Spinal cord (tissue), 10 donors: ENCODE results near the gene AHNAK. TPM values are rescaled to one million over a fixed set of nuclear protein-coding genes. Genes with fewer than 3 reads are reported as not detected.

Experiments
- DNase-seq, 6 donors: peaks; one replicate each; pipeline versions ENCODE4 v3.0.0 to v3.0.0-alpha.2; 2013 to 2015; ENCODE audit warnings: low spot score in 6 of 6, low read depth in 4 of 6
- H3K27ac ChIP-seq: one replicate; pipeline ENCODE4 v1.5.1; 2013; ENCODE audit warnings: low read depth, low read length, control low read depth
- H3K27me3 ChIP-seq: one replicate; pipeline ENCODE4 v1.6.1; 2013; ENCODE audit warnings: low read length; ENCODE audit not compliant: control insufficient read depth, insufficient read depth
- H3K36me3 ChIP-seq: one replicate; pipeline ENCODE4 v1.6.1; 2013; ENCODE audit warnings: low read length; ENCODE audit not compliant: control insufficient read depth, insufficient read depth
- H3K4me1 ChIP-seq: one replicate; pipeline ENCODE4 v1.6.1; 2013; ENCODE audit warnings: low read length; ENCODE audit not compliant: control insufficient read depth, insufficient read depth
- H3K4me3 ChIP-seq: one replicate; pipeline ENCODE4 v1.5.1; 2013; ENCODE audit warnings: low read depth, low read length, control low read depth
- H3K9me3 ChIP-seq: one replicate; pipeline ENCODE4 v1.6.1; 2013; ENCODE audit warnings: low read length; ENCODE audit not compliant: control insufficient read depth, insufficient read depth
- WGBS: methylation state at CpG from one replicate; pipeline ENCODE4 v1.1.5; 2013; ENCODE audit warnings: missing lambda C conversion rate; ENCODE audit not compliant: insufficient coverage; 5-methylcytosine and 5-hydroxymethylcytosine counted together
- polyA plus RNA-seq, 2 donors: library from polyadenylated mRNA; unstranded; fragments of 120-200 nt; gene quantifications; one replicate each; pipeline ENCODE4 v1.2.1, GENCODE V29; 2013; ENCODE audit not compliant: insufficient read length in 2 of 2
- total RNA-seq, 2 donors: library from RNA; depleted of rRNA in 1 of 2; stranded (reverse); fragments of 120-200 nt in 1 of 2; fragments of >200 nt in 1 of 2; gene quantifications; one replicate each; pipeline versions ENCODE4 v1.2.3 to v1.2.4, GENCODE V29; 2013 to 2014
- donor health status: healthy.

Gene AHNAK
- total and polyA plus RNA-seq, 4 donors, result 60.2 to 463 (median 165) TPM

DNA sequence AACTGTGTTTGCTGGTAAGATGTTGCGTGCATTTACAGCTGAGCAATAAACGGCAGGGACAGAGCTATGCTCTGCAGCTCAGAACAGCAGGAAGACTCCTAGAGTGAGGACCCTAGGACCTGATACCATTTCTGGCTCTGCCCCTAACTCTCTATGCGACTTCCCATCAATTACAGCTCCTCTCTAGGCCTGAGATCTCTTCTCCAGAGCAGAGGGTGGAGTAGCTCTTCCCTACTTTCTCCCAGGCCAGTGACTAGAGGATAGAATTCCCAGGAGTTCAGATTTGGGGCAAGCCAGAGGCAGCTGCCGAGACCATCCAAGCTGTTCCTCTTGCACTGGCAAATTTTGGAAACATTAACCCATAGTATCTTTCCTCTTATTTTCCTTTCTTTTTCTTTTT lies 140.6 kb downstream of the AHNAK start:
- Histone ChIP-seq H3K4me1 (peaks cover 32% of the 10 kb centered on the region), H3K4me3 (no peak overlapping the region), H3K9me3 (no peaks in the 10 kb centered on the region), H3K27me3 (no peaks in the 10 kb centered on the region), H3K36me3 (no peaks in the 10 kb centered on the region), H3K27ac (no peak overlapping the region)
- WGBS, result 45% methylated on average over 3 of the region's 4 CpGs
- no peak for DNase-seq

DNA sequence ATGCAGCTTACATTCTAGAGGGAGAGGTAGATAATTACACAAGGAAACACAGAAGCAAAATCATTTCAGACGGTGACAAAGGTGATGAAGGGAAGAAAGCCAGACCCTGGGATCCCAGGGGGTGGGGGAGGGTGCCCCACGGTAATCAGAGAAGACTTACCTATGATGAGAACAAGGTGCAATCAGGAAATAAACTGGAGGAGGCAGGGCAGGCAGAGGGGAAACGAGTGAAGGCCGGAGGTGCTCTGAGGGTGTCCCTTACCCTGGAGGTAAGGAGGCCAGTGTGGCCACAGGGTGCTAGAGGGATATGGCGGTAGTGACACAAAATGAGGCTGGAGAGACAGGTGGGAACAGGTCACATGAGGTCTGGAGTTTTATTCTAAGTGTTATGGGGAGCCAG lies 141.7 kb downstream of the AHNAK start:
- DNase-seq, result no peak
- Histone ChIP-seq H3K9me3 (no peaks in the 10 kb centered on the region), H3K4me1 (peaks cover 39% of the 10 kb centered on the region), H3K27me3 (no peaks in the 10 kb centered on the region), H3K36me3 (no peaks in the 10 kb centered on the region), H3K4me3 (no peak overlapping the region), H3K27ac (no peak overlapping the region)
- 90% methylated on average over 5 of the region's 5 CpGs for WGBS

DNA sequence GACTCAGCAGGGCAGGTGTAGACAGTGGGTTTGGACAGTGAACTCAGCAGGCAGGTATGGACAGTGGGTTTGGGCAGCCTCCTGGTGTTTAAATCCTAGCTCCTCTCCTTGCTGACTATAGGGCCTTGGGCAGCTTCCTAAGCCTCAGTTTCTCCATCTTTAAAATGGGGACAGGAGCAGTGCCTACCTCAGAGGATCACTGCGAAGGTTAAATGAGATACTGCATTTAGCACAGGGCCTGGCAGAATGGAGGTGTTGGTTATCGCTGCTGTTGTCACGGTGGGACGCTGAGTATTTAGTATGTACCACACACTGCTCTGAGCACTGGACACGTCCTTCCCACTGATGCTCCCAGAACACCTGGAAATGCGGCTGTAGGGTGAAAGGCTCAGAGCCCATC lies 142.2 kb downstream of the AHNAK start:
- H3K27ac ChIP-seq, result no peak overlapping the region
- no peaks in the 10 kb centered on the region for H3K9me3 ChIP-seq
- peaks cover 44% of the 10 kb centered on the region for H3K4me1 ChIP-seq
- no peak for DNase-seq
- no peaks in the 10 kb centered on the region for H3K36me3 ChIP-seq
- no peaks in the 10 kb centered on the region for H3K27me3 ChIP-seq
- H3K4me3 ChIP-seq, result no peak overlapping the region
- WGBS, result 100% methylated on average over 4 of the region's 6 CpGs

DNA sequence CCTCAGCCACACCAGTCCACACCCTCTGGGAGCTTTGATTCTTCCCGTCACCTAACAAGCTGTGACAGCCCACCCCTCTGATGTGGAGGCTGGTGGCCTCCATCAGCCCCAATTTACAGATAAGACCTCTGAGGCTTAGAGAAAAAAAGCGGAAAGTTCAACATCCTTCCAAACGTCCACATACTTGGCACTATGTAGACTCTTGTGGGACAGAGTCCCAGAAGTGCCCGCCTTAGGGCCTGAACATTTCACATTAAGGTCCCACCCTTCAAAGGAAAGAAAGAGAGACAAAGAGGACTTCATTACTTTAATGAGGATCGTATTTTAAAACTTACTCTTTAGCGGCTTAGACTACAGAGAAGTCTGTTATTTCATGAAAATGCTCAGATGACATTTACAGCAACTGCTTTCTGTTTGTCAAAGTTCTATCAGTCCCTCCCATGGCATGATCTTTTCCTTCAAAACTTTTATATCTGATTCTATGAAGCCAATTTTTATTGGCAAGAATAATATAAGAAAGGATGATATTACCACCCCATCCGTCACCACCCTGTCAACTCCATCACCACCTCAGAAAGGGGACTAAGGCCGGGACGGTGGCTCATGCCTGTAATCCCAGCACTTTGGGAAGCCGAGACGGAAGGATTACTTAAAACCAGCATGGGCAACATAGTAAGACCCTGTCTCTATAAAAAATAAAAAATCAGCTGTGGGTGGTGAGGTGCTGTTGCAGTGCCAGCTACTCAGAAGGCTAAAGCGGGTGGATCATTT lies 143.5 kb downstream of the AHNAK start:
- WGBS, result 78% methylated on average over 2 of the region's 12 CpGs
- DNase-seq, result no peak
- H3K4me1 ChIP-seq, result peaks cover 56% of the 10 kb centered on the region
- H3K27ac ChIP-seq, result peak overlapping the region; percentile 96
- no peaks in the 10 kb centered on the region for H3K9me3 ChIP-seq
- H3K36me3 ChIP-seq, result peaks cover under 1% of the 10 kb centered on the region
- no peak overlapping the region for H3K4me3 ChIP-seq
- no peaks in the 10 kb centered on the region for H3K27me3 ChIP-seq

DNA sequence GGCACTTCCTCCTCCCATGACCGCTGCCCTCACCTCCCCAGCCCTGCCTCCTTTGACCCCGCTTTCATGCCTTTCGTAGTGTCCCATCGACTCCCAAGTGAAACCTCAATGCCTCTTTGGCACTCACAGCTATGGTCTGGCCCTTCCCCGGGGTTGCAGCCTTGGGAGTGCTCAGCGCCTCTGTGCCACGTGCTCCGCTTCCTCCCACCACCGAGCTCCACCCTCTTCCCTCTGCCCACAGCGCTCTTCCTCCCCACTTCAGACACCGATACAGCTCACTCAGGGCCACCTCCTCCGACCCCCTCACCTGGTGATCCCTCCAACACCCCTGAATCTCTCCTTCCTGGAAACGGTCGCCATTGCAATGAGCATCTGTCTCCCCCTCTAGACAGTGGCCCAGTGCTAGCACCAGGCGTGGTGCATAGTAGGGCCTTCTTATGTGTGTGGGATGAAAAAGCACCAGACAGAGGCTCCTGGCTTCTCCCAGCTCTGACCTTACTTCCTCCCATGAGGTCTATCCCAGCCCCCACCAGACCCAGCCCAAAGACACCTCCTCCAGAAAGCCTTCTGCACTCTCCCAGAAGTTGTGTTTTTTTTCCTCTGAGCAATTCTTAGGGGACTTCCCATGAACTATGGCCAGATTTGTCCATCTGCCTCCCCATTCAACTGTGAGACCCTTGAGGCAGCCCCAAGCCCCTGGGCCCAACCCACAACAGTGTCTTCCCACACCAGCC lies 144.2 kb downstream of the AHNAK start:
- Histone ChIP-seq H3K27me3 (no peaks in the 10 kb centered on the region), H3K9me3 (no peaks in the 10 kb centered on the region), H3K36me3 (peaks cover 5% of the 10 kb centered on the region), H3K4me3 (no peak overlapping the region), H3K4me1 (peaks cover 61% of the 10 kb centered on the region), H3K27ac (peak overlapping the region; percentile 96)
- 64% methylated on average over 12 of the region's 15 CpGs for WGBS
- DNase-seq, result no peak

DNA sequence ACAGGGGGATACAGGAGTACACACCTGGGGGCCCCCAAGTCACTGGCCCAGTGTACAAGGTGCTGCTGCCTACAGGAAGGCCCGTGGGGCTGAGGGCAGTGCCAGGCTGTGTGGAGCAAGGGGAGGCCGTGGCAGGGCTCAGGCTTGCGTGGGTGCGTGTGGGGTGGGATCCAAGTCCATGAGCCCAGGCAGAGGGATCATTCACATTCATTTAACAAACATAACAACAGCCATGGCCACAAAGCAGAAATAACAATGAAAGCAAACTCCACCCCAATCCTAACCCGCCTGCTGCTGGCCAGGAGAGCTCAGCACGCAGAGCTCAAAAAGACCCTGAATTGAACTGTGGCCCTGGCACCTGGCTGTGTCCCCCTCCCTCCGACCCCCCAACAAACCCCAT lies 144.8 kb downstream of the AHNAK start:
- no peak for DNase-seq
- Histone ChIP-seq H3K27ac (peak overlapping the region; percentile 96), H3K9me3 (no peaks in the 10 kb centered on the region), H3K36me3 (peaks cover 5% of the 10 kb centered on the region), H3K4me1 (peaks cover 64% of the 10 kb centered on the region), H3K27me3 (no peaks in the 10 kb centered on the region), H3K4me3 (no peak overlapping the region)
- 45% methylated on average over 3 of the region's 7 CpGs for WGBS

DNA sequence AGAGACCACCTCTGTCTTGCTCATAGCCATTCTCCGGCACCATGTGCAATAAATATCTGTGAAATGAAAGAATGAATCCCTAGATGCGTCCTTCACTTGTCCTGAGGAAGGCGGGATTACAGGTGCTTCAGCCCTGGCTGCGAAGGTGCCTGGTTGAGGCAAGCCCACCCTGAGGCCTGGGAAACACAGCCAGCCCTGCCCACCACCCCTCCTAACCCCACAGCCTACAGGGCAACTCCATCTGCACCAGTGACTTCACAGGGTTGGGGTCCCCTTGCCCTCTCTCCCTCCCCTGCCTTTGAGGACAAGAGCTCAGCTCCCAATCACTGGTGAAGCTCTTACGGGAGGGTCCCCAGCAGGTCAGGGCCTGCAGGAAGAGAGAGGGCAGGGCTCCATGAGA lies 145.2 kb downstream of the AHNAK start:
- Histone ChIP-seq H3K27ac (peak overlapping the region; percentile 96), H3K9me3 (no peaks in the 10 kb centered on the region), H3K4me1 (peaks cover 64% of the 10 kb centered on the region), H3K27me3 (no peaks in the 10 kb centered on the region), H3K36me3 (peaks cover 5% of the 10 kb centered on the region), H3K4me3 (no peak overlapping the region)
- no peak for DNase-seq
- 74% methylated on average over 4 of the region's 5 CpGs for WGBS

DNA sequence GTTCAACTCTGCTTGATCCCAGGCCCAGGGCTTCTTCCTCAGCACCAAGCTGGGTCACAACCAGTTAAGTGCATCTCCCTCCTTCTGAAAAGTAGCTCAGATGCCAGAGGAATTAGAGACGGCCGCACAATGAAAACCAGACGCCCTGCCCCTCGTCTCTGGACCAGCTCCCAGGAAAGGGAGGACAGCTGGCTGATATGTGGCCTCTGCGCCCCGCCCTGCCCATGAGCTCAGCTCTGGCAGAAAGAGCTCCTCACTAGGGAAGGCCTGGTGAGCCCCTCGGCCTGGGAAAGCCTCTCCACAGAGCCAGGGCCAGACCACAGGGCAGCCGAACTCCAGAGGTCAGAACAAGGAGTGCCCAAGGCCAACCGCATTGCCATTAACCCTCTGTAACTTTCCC lies 145.8 kb downstream of the AHNAK start:
- Histone ChIP-seq H3K36me3 (peaks cover 5% of the 10 kb centered on the region), H3K4me1 (peaks cover 62% of the 10 kb centered on the region)

DNA sequence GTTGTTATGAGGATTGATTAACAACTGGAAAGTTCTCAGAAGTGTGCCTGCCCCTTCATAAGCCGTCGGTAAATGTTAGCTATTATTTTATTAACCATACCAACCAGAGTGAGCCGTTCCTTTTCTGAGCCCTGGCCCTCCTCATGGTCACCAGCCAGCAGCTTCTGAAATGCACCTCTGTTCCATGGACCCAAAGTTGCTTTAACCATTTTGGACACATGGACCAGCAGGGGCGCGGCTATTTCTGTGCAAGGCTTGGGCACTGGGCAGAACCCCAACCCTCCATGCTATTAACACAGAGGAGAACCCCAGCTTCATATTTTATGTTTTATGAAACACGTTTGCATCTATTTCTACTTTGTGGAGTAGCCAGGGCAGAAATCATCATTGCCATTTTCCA lies 146.3 kb downstream of the AHNAK start:
- peaks cover 66% of the 10 kb centered on the region for H3K4me1 ChIP-seq
- peak overlapping the region; percentile 96 for H3K27ac ChIP-seq

More for the DNA sequence above, 145.8 kb downstream of the AHNAK start:
- H3K27ac ChIP-seq, result peak overlapping the region; percentile 96
- H3K4me3 ChIP-seq, result no peak overlapping the region
- no peaks in the 10 kb centered on the region for H3K9me3 ChIP-seq
- DNase-seq, result peak in 5 of 6 donors; percentile 72 to 95 (median 85)
- 22% methylated on average over 9 of the region's 9 CpGs for WGBS
- no peaks in the 10 kb centered on the region for H3K27me3 ChIP-seq

DNA sequence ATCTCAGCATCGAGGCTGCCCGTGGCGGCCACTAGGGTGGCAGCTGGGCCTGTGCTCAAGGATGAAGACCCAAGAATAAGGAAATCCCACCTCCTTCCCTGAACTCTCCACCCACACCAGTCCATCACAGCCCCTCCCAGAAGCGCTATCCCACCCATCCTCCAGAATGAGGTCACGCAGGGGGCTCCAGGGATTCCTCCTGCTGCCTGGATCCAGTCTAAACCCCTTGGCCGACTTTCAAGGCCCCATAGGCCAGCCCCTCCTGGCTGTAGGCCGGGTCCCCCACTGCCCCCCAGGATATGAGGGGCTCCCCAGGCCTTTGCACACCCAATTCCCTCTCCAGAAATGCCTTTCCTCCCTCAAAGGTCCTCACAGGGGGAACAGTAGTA lies 146.7 kb downstream of the AHNAK start:
- peaks cover 70% of the 10 kb centered on the region for H3K4me1 ChIP-seq

More for the DNA sequence above, 146.3 kb downstream of the AHNAK start:
- Histone ChIP-seq H3K27me3 (no peaks in the 10 kb centered on the region), H3K36me3 (peaks cover 5% of the 10 kb centered on the region), H3K9me3 (no peaks in the 10 kb centered on the region), H3K4me3 (no peak overlapping the region)
- 43% methylated on average over 3 of the region's 6 CpGs for WGBS
- no peak for DNase-seq

More for the DNA sequence above, 146.7 kb downstream of the AHNAK start:
- no peaks in the 10 kb centered on the region for H3K27me3 ChIP-seq
- H3K36me3 ChIP-seq, result peaks cover 5% of the 10 kb centered on the region
- 20% methylated on average over 6 of the region's 7 CpGs for WGBS
- DNase-seq, result peak in 3 of 6 donors; percentile 37 to 79 (median 47)
- H3K4me3 ChIP-seq, result no peak overlapping the region
- H3K9me3 ChIP-seq, result no peaks in the 10 kb centered on the region
- peak overlapping the region; percentile 96 for H3K27ac ChIP-seq
